Bronchial epithelial cell (primary cell): Measurements from ENCODE around the gene CAPN1. TPM values are rescaled to one million over a fixed set of nuclear protein-coding genes. Genes with fewer than 3 reads are reported as not detected.
"Not testable (repeated sequence)": the region's sequence is repeated elsewhere in the genome, so short reads cannot be mapped to it uniquely, and the experiment has no call there.

Source experiments
- DNase-seq: peaks from one replicate; pipeline ENCODE4 v3.0.0-alpha.2; 2010; ENCODE audit warnings: low read depth
- FAIRE-seq: peaks from 2 replicates; lab custom pipeline; 2011; peaks lifted over from hg19 to GRCh38; lab: Jason Lieb, UNC
- H3K27me3 ChIP-seq: 2 replicates; pipeline ENCODE4 v1.5.1; 2011; ENCODE audit warnings: low read length; ENCODE audit not compliant: control insufficient read depth, insufficient read depth
- H3K36me3 ChIP-seq: 2 replicates; pipeline ENCODE4 v1.5.1; 2011; ENCODE audit warnings: low read length; ENCODE audit not compliant: control insufficient read depth, insufficient read depth
- H3K4me3 ChIP-seq: 2 replicates; pipeline ENCODE4 v1.5.1; 2011; ENCODE audit warnings: mild to moderate bottlenecking, low read depth, low read length, control low read depth
- total RNA-seq: library from RNA; depleted of rRNA; stranded (reverse); fragments of >200 nt; gene quantifications from 2 replicates; pipeline ENCODE4 v1.2.1, GENCODE V29; 2014
- TF ChIP-seq, protein P1 (sequence below): IDR thresholded peaks from 2 replicates; pipeline ENCODE4 v1.5.1; 2011; ENCODE audit warnings: mild to moderate bottlenecking, moderate library complexity, low read length, control low read depth, inconsistent platforms; ENCODE audit not compliant: insufficient read depth, severe bottlenecking

CAPN1 gene
- total RNA-seq, 1 donor from 2014 or later: 136 TPM

DNA sequence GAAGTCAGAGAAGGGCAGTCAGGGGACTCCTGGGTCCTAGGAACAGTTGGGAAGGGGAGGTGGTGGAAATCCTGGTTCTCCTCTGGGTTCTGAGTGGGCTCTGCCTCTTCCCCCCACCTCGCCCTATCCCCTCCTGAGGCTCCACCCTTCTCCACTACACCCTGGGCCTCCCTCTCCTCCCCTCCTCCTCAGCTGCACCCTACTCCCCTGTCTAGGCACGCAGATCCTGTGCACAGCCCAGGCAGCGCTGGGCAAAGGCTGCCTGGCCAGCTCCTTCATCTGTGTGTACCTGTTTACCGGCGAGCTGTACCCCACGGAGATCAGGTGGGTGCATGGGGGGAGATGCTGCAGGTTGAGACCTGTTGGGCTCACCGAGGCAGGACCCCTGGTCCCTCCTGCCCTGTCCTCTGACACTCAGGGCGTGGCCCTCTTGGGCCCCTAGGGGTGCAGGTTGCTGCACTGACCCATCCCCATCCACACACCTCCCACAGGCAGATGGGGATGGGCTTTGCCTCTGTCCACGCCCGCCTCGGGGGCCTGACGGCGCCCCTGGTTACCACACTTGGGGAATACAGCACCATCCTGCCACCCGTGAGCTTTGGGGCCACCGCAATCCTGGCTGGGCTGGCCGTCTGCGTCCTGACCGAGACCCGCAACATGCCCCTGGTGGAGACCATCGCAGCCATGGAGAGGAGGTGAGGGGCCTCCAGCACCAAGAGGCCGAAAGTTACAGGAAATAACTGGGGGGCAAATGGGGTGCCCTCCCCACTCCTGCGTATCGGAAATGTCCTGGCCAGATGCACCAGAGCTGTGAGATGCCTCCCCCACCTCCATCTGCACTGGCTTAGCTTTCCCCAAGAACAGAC is 54.7 kb downstream of the CAPN1 start:
- DNase-seq (no peak), FAIRE-seq (no peak)
- no peaks in the 10 kb centered on the region for H3K27me3 ChIP-seq
- H3K36me3 ChIP-seq: peaks cover 2% of the 10 kb centered on the region
- TF ChIP-seq, protein P1, sequence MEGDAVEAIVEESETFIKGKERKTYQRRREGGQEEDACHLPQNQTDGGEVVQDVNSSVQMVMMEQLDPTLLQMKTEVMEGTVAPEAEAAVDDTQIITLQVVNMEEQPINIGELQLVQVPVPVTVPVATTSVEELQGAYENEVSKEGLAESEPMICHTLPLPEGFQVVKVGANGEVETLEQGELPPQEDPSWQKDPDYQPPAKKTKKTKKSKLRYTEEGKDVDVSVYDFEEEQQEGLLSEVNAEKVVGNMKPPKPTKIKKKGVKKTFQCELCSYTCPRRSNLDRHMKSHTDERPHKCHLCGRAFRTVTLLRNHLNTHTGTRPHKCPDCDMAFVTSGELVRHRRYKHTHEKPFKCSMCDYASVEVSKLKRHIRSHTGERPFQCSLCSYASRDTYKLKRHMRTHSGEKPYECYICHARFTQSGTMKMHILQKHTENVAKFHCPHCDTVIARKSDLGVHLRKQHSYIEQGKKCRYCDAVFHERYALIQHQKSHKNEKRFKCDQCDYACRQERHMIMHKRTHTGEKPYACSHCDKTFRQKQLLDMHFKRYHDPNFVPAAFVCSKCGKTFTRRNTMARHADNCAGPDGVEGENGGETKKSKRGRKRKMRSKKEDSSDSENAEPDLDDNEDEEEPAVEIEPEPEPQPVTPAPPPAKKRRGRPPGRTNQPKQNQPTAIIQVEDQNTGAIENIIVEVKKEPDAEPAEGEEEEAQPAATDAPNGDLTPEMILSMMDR: no peak
- H3K4me3 ChIP-seq: no peak overlapping the region

DNA sequence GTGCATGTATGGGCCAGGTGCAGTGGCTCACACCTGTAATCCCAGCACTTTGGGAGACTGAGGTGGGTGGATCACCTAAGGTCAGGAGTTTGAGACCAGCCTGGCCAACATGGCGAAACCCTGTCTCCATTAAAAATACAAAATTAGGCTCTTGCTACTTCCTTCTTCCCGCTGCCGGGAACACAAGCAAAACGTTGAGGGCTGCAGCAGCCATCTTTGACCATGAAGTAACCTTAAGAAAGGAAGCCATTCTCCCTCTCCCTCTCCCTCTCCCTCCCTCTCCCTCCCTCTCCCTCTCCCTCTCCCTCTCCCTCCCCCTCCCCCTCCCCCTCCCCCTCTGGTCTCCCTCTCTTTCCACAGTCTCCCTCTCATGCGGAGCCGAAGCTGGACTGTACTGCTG is 56.6 kb downstream of the CAPN1 start:
- DNase-seq, H3K4me3 ChIP-seq, FAIRE-seq, H3K27me3 ChIP-seq, H3K36me3 ChIP-seq: not testable (repeated sequence)

- Histone ChIP-seq H3K27me3 (no peaks in the 10 kb centered on the region), H3K36me3 (peaks cover 2% of the 10 kb centered on the region), H3K4me3 (no peak overlapping the region)
- TF ChIP-seq, protein P1: no peak
- no peak for FAIRE-seq
- no peak for DNase-seq
Observed at GRCh38 chr11:65241134-65241533, 59.4 kb downstream of the CAPN1 start.

DNA sequence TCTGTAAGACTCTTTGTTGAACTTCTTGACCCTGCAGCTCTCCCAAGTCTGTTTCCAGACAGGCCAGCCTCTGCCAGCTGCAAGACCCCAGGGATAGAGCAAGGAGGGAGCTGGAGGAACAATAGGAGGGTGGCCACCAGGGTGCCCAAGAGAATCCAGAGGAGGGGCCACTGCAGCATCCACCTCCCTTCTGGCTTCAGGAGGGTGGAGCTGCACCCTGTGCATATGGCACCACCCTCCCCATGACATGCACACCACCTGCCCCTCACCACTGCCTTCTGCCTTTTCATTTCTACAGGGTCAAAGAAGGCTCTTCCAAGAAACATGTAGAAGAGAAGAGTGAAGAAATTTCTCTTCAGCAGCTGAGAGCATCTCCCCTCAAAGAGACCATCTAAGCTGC is 60.0 kb downstream of the CAPN1 start:
- no peak for DNase-seq
- TF ChIP-seq, protein P1: no peak
- no peak for FAIRE-seq
- Histone ChIP-seq H3K36me3 (no peaks in the 10 kb centered on the region), H3K27me3 (no peaks in the 10 kb centered on the region), H3K4me3 (no peak overlapping the region)

DNA sequence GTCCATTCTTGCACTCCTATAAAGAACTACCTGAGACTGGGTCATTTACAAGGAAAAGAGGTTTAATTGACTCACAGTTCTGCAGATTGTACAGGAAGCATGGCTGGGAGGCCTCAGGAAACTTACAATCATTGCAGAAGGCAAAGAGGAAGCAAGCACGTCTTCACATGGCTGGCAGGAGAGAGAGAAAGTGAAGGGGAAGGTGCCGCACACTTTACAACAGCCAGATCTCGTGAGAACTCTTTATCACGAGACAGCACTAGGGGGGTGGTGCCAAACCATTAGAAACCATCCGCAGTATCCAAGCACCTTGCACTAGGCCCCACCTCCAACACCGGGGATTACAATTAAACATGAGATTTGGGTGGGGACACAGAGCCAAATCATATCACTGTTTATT is 60.7 kb downstream of the CAPN1 start:
- H3K36me3 ChIP-seq: no peaks in the 10 kb centered on the region
- TF ChIP-seq, protein P1: no peak

GRCh38 chr11:65243797-65244196 is 62.1 kb downstream of the CAPN1 start:
- FAIRE-seq (no peak), DNase-seq (no peak)
- TF ChIP-seq, protein P1: no peak
- Histone ChIP-seq H3K36me3 (no peaks in the 10 kb centered on the region), H3K27me3 (no peaks in the 10 kb centered on the region), H3K4me3 (no peak overlapping the region)

More for the DNA sequence above, 60.7 kb downstream of the CAPN1 start:
- Histone ChIP-seq H3K27me3 (no peaks in the 10 kb centered on the region), H3K4me3 (no peak overlapping the region)
- FAIRE-seq (no peak), DNase-seq (no peak)

GRCh38 chr11:65245046-65245445 is 63.3 kb downstream of the CAPN1 start:
- not testable (repeated sequence) for H3K27me3 ChIP-seq, H3K36me3 ChIP-seq, FAIRE-seq, DNase-seq, H3K4me3 ChIP-seq
